HEK293 (cell line): ENCODE measurements around the gene AP5Z1.

ENCODE experiments used
- RBAK ChIP-seq: fragments of 450-650 bp; formaldehyde crosslinking; IDR thresholded peaks from 2 replicates; pipeline ENCODE4 v1.5.1; 2016; ENCODE audit warnings: missing biosample characterization, missing genetic modification characterization
- YY1 ChIP-seq: fragments of 450-650 bp; formaldehyde crosslinking; IDR thresholded peaks from 2 replicates; pipeline ENCODE4 v1.5.1; 2018; ENCODE audit warnings: missing biosample characterization, missing genetic modification characterization

GRCh38 chr7:4745265-4745919, 30.0 kb upstream of the AP5Z1 start:
- TF ChIP-seq RBAK = no peak
- no peak for TF ChIP-seq YY1 (tag by site-specific recombination)
